ENCODE measurements around the gene CFAP99.
A peak's percentile ranks its signal among the peaks of the same experiment; 100 is the strongest.

CFAP99 gene

DNA sequence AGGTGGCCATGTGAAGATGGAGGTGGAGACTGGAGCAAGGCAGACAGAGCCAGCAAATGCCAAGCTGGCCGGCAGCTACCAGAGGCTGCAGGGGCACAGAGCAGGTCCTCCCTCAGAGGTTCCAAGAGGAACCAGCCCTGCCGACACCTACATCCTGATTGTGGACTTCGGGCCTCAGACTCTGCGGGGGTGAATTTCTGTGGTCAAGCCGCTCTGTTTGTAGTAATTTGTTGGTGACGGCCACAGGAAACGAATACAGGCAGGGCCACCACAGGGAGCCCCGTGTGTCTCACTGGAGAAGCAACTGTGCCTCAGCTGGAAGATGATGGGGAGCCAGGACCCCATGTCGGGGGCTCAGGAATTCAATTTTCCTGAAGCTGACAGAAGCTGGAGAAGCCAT, 28.6 kb upstream of the CFAP99 start:
- TF ChIP-seq CTCF (IDR thresholded peaks at IDR 0.05; ENCODE audit: control extremely low read depth, extremely low read depth, low read depth, missing control alignments) = no peak
- ChIA-PET POLR2A (no interaction called here), CTCF (interaction anchor here (0.8 to 5.2 kb wide), 3 partner anchors 11 to 79 kb away, joined by 3 to 23 read pairs (median 4); partner anchors contain the start of gene RNF4)
- DNase-seq (ENCODE audit: extremely low spot score) = no peak

DNA sequence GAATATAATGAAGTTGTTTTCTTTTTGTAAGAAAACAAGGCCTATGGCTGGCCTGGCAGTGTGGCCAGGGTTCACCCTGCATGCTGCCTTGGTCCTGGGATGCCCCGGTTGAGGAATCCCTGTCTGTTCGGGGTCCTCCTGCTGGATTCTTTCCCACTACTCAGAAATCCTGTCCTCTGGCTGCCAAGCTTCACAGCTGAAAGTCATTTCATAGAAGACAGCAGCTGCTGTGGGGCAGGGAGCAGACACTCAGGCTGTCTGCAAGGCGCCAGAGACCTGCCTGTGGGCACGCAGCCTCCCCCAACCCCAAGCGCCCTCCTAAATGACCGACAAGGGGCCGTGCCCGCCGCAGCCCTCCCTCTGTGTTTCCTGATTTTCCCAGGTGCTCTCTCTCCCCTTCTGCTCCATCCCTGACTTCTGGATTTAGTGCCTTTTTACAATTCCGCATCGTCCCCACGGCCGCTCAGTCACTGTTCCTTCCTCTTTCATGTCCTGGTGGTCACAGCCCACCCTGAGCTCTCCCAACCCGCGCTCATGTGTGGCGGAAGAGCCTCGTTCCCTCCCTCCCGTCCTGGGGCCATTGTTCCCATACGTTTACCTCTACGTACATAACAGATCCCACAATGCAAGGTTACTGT, 27.9 kb upstream of the CFAP99 start:
- POLR2A ChIA-PET = no interaction called here
- TF ChIP-seq CTCF (IDR thresholded peaks at IDR 0.05; ENCODE audit: control extremely low read depth, extremely low read depth, low read depth, missing control alignments) = no peak
- CTCF ChIA-PET = interaction anchor here (0.8 to 5.2 kb wide), 4 partner anchors 12 to 78 kb away, joined by 3 to 23 read pairs (median 4); partner anchors contain the start of gene RNF4
- no peak for DNase-seq (ENCODE audit: extremely low spot score)

DNA sequence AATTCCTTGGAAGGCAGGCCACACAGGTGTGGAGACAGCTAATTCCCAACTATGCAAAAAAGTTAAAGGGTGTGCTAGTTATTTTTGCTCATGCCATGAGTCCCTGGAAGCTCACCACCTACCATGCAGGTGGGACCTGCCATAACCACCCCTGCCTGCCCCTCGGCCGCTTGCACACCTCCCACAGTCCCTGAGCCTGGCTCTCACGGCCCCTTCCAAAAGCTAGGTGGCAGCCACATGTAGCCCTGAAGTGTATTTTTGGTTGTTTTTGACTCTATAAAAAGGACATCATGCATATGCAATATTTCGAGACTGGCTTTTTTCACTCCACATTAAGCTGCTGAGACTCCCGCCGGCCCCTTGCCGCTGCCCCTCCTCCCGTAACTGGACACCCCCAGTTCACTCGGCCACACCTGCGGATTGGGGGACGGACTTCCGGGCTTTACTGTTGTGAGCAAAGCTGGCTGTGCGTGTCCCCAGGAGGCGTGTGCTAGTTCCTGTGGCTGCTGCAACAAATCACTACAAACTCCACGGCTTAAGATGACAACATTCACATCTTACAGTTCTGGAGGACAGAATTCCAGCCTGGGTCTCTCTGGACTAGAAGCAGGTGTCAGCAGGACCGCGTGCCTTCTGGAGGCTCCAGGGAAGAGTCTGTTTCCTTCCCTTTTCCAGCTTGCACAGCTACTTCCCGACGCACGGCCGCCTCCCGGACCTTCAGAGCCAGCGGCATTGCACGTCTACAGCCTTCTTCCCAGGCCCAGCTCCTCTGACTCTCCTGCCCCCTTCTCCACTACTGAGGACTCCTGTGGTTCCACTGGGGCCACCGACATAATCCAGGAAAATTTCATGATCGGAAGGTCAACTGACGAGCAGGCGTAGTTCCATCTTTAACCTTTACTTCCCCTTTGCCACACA, 25.1 kb upstream of the CFAP99 start:
- ChIA-PET CTCF (interaction anchor here (2.1 to 5.2 kb wide), 2 partner anchors 9 to 19 kb away, joined by 7 to 23 read pairs; no protein-coding TSS in a partner anchor), POLR2A (no interaction called here)
- peak; percentile 60 for DNase-seq (ENCODE audit: extremely low spot score)
- no peak for TF ChIP-seq CTCF (IDR thresholded peaks at IDR 0.05; ENCODE audit: control extremely low read depth, extremely low read depth, low read depth, missing control alignments)

- ChIA-PET POLR2A (no interaction called here), CTCF (interaction anchor here (2.1 to 5.2 kb wide), 2 partner anchors 8 to 18 kb away, joined by 7 to 23 read pairs; no protein-coding TSS in a partner anchor)
- TF ChIP-seq CTCF (IDR thresholded peaks at IDR 0.05; ENCODE audit: control extremely low read depth, extremely low read depth, low read depth, missing control alignments) = no peak
- no peak for DNase-seq (ENCODE audit: extremely low spot score)
Observed at GRCh38 chr4:2394528-2394927, 24.2 kb upstream of the CFAP99 start.

GRCh38 chr4:2395038-2395437, 23.7 kb upstream of the CFAP99 start:
- DNase-seq (ENCODE audit: extremely low spot score) = no peak
- CTCF ChIA-PET = no interaction called here

More at GRCh38 chr4:2395038-2395437, 23.7 kb upstream of the CFAP99 start:
- POLR2A ChIA-PET = no interaction called here
- no peak for TF ChIP-seq CTCF (IDR thresholded peaks at IDR 0.05; ENCODE audit: control extremely low read depth, extremely low read depth, low read depth, missing control alignments)
